ENCODE results near the gene CNNM1.

GRCh38 chr10:99430116-99430450 is 100.9 kb downstream of the CNNM1 start:
- TF ChIP-seq, protein P1, sequence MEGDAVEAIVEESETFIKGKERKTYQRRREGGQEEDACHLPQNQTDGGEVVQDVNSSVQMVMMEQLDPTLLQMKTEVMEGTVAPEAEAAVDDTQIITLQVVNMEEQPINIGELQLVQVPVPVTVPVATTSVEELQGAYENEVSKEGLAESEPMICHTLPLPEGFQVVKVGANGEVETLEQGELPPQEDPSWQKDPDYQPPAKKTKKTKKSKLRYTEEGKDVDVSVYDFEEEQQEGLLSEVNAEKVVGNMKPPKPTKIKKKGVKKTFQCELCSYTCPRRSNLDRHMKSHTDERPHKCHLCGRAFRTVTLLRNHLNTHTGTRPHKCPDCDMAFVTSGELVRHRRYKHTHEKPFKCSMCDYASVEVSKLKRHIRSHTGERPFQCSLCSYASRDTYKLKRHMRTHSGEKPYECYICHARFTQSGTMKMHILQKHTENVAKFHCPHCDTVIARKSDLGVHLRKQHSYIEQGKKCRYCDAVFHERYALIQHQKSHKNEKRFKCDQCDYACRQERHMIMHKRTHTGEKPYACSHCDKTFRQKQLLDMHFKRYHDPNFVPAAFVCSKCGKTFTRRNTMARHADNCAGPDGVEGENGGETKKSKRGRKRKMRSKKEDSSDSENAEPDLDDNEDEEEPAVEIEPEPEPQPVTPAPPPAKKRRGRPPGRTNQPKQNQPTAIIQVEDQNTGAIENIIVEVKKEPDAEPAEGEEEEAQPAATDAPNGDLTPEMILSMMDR (IDR thresholded peaks at IDR 0.05): no peak
- no peak for TF ChIP-seq POLR2AphosphoS5 (IDR thresholded peaks at IDR 0.05)
